Transverse colon (tissue), 3 donors: ENCODE measurements around the gene OLFM1.

Source experiments
- POLR2A ChIP-seq: fragments of 450-650 bp; IDR thresholded peaks from one replicate; pipeline ENCODE4 v1.6.1; 2016; ENCODE audit warnings: antibody characterized with exemption, mild to moderate bottlenecking, moderate library complexity
- POLR2AphosphoS5 ChIP-seq, 3 donors: sonication (generic); formaldehyde crosslinking; IDR thresholded peaks; one replicate each; pipeline ENCODE4 v1.6.1; 2016; ENCODE audit warnings: antibody characterized with exemption in 3 of 3

DNA sequence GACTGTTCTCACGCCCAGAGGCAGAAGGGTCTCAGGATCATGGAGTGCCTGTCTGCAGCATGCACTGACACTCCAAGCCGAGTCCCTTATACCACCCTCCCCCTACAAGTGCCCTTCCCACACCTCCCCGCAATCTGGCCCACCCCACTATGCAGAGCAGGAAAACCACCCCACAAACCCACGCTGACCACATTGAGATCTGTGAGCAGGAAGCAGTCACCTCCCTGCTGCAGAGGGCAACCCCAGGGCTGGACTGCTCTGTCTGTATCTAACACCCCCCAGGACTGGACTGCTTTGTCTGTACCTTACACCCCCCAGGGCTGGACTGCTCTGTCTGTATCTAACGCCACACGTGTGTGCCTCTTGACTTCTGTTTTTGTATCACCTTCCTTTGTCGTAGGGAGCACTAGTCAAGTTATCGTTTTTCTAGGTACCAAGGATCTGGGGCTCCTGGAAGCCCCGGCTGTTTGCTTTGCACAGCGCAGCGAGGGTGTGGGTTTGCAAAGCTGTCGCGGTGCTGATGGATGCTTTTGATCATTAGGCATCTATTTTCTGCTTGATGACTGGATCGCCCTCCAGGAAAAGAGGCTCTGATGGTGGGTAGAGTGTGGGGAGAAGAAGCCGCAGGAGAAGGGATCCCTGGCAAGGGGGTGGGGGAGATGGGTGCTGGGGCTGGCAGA lies 21.5 kb downstream of the OLFM1 start:
- no peak for TF ChIP-seq POLR2A
- no peak for TF ChIP-seq POLR2AphosphoS5 (IDR thresholded peaks at IDR 0.05)
